ENCODE data around the gene COBL.

DNA sequence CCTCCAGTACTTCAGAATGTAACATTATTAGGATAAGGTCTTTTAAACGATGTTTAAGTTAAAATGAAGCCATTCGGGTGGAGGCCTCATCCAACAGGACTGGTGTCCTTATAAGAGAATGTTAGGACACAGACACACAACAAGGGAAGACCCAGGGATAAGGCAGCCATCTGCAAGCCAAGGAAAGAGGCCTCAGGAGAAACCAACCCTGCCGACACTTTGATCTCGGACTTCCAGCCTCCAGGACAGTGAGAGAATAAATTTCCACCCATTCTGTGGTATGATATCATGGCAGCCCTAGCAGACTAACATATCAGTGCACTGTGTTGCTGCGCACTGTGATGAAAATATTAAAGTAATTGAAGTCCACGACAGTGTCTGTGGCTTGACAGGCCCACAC is 250.8 kb downstream of the COBL start:
- TF ChIP-seq POLR2AphosphoS5 (IDR thresholded peaks at IDR 0.05; ENCODE audit: low read depth, low read length) (no peak), POLR2A (IDR thresholded peaks at IDR 0.05; ENCODE audit: low read depth, low read length) (no peak), TAF1 (IDR thresholded peaks at IDR 0.05; ENCODE audit: low read depth, low read length) (no peak), PAX5 (IDR thresholded peaks at IDR 0.05; ENCODE audit: insufficient read depth, low read length, severe bottlenecking) (no peak), POU2F2 (IDR thresholded peaks at IDR 0.05; ENCODE audit: low read depth, low read length) (no peak)
